Calu3 (cell line): ENCODE results near the gene CDK17. TPM values are rescaled to one million over a fixed set of nuclear protein-coding genes. Genes with fewer than 3 reads are reported as not detected.

Experiments
- BruUV-seq: library from RNA; stranded (reverse); fragments of 400-500 nt; replicated peaks from 2 replicates; lab custom pipeline; 2021; lab: Mats Ljungman, UMichigan
- CTCF ChIA-PET: fragments of 300-600 bp; sonication (Branson Sonifier 250); formaldehyde crosslinking; loops from one replicate; lab custom pipeline; 2022; ENCODE audit warnings: antibody characterized with exemption; lab: Charles Lee
- DNase-seq: peaks from one replicate; pipeline ENCODE4 v3.0.0; 2022
- H3K27ac Mint-ChIP-seq: one replicate; pipeline ENCODE4 v1.8.0; 2022; ENCODE audit warnings: mixed read lengths; ENCODE audit not compliant: unreplicated experiment
- H3K27me3 Mint-ChIP-seq: one replicate; pipeline ENCODE4 v1.8.0; 2022; ENCODE audit warnings: mixed read lengths; ENCODE audit not compliant: unreplicated experiment
- H3K36me3 Mint-ChIP-seq: one replicate; pipeline ENCODE4 v1.8.0; 2022; ENCODE audit warnings: mild to moderate bottlenecking, moderate library complexity, mixed read lengths; ENCODE audit not compliant: insufficient read depth, unreplicated experiment
- H3K4me1 Mint-ChIP-seq: one replicate; pipeline ENCODE4 v1.8.0; 2022; ENCODE audit warnings: mild to moderate bottlenecking, low read depth, mixed read lengths; ENCODE audit not compliant: unreplicated experiment
- H3K4me3 Mint-ChIP-seq: one replicate; pipeline ENCODE4 v1.8.0; 2022; ENCODE audit warnings: mild to moderate bottlenecking, low read depth, moderate library complexity, mixed read lengths; ENCODE audit not compliant: unreplicated experiment
- H3K9me3 Mint-ChIP-seq: one replicate; pipeline ENCODE4 v1.8.0; 2022; ENCODE audit warnings: low read depth, mixed read lengths; ENCODE audit not compliant: unreplicated experiment
- intact Hi-C: fragments of 100-400 bp; cut with micrococcal nuclease; formaldehyde crosslinking; loops from one replicate; pipeline ENCODE4 v1.10.0; 2022; ENCODE audit not compliant: unreplicated experiment
- total RNA-seq: library from RNA; stranded (reverse); gene quantifications from 2 replicates; pipeline ENCODE4 v1.2.3, GENCODE V29; 2022
- TF ChIP-seq, protein P1 (sequence below): fragments of 200-600 bp; IDR thresholded peaks from one replicate; pipeline ENCODE4 v1.8.0; 2022; ENCODE audit warnings: antibody characterized with exemption; ENCODE audit not compliant: unreplicated experiment

CDK17 gene
- total RNA-seq, 1 experiment from 2014 or later = 28.8 TPM

DNA sequence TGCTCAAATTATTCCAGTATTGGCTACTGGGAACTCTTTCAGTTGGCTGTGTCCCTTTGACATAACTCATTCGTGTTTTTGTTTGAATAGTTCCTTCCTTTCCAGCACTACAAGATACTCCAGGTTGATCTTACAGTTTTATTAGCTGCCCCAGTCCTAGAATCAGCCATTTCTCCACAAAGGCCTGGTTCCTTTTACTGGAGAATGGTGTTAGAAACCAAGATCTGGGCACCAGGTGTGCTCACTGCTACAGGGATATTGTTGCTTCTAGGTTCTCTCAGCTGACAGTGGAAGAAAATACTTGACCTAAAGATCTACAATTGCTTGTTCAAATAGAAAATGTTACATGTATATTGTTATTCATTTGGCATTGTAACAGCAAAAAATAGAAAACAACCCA, 21.9 kb downstream of the CDK17 start:
- TF ChIP-seq, protein P1, sequence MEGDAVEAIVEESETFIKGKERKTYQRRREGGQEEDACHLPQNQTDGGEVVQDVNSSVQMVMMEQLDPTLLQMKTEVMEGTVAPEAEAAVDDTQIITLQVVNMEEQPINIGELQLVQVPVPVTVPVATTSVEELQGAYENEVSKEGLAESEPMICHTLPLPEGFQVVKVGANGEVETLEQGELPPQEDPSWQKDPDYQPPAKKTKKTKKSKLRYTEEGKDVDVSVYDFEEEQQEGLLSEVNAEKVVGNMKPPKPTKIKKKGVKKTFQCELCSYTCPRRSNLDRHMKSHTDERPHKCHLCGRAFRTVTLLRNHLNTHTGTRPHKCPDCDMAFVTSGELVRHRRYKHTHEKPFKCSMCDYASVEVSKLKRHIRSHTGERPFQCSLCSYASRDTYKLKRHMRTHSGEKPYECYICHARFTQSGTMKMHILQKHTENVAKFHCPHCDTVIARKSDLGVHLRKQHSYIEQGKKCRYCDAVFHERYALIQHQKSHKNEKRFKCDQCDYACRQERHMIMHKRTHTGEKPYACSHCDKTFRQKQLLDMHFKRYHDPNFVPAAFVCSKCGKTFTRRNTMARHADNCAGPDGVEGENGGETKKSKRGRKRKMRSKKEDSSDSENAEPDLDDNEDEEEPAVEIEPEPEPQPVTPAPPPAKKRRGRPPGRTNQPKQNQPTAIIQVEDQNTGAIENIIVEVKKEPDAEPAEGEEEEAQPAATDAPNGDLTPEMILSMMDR = no peak
- CTCF ChIA-PET = no interaction called here
- no TSS peak for BruUV-seq
- no peak overlapping the region for H3K4me3 Mint-ChIP-seq
- no peaks in the 10 kb centered on the region for H3K36me3 Mint-ChIP-seq
- no peak overlapping the region for H3K27ac Mint-ChIP-seq
- H3K9me3 Mint-ChIP-seq = peaks cover 5% of the 10 kb centered on the region
- no peaks in the 10 kb centered on the region for H3K27me3 Mint-ChIP-seq
- no peak for DNase-seq
- intact Hi-C loops = no loop called here
- peaks cover 24% of the 10 kb centered on the region for H3K4me1 Mint-ChIP-seq

- H3K27ac Mint-ChIP-seq = no peak overlapping the region
- H3K4me3 Mint-ChIP-seq = no peak overlapping the region
- peaks cover 5% of the 10 kb centered on the region for H3K9me3 Mint-ChIP-seq
- H3K27me3 Mint-ChIP-seq = no peaks in the 10 kb centered on the region
- intact Hi-C loops = no loop called here
- DNase-seq = no peak
- TF ChIP-seq, protein P1 = no peak
- peaks cover 27% of the 10 kb centered on the region for H3K4me1 Mint-ChIP-seq
- no peaks in the 10 kb centered on the region for H3K36me3 Mint-ChIP-seq
- BruUV-seq = no TSS peak
- CTCF ChIA-PET = no interaction called here
Measured at GRCh38 chr12:96376865-96377264, 23.4 kb downstream of the CDK17 start.

DNA sequence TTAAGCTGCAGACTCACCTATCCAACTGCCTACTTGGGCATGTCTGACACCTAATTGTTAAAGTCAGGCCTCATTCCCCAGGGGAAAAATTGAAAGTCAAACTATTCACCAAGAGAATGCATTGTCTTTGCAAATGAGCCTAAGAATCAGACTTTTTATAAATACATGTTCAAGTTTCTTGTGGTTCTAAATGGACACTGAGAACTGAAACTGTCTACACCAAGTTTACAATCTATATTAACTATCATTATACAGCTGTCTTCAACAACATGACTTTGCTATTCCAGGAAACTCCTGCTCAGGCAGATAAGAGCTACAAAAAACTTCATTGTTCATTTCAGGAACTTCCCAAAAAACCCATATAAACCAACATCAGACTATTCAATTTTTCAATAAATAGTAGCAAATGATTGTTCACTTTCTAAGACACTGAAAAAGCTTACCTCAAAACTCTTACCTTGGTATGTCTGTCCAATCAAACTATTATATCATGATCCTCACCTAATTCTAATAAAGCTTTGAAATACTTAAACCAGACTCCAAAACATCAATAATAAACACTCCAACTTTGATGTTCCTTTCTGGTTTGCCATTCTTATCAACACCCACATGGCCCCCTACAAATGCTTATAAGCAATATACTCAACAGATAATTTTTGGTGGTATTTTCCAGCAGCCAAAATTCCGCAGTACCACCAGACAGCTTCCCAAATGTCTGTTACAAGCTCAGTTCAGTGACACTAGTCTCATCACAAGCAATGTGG, 24.2 kb downstream of the CDK17 start:
- H3K27me3 Mint-ChIP-seq = no peaks in the 10 kb centered on the region
- H3K9me3 Mint-ChIP-seq = peaks cover 5% of the 10 kb centered on the region
- intact Hi-C loops = no loop called here
- H3K36me3 Mint-ChIP-seq = no peaks in the 10 kb centered on the region
- H3K27ac Mint-ChIP-seq = no peak overlapping the region
- no peak overlapping the region for H3K4me3 Mint-ChIP-seq
- peaks cover 35% of the 10 kb centered on the region for H3K4me1 Mint-ChIP-seq
- CTCF ChIA-PET = interaction anchor here (0.6 kb wide), 2 partner anchors 374 to 1069 kb away, joined by 3 to 4 read pairs; no protein-coding TSS in a partner anchor
- BruUV-seq = no TSS peak
- TF ChIP-seq, protein P1 = no peak
- DNase-seq = no peak

- H3K9me3 Mint-ChIP-seq = peaks cover 2% of the 10 kb centered on the region
- TF ChIP-seq, protein P1 = no peak
- no peak overlapping the region for H3K4me3 Mint-ChIP-seq
- CTCF ChIA-PET = interaction anchor here (0.6 kb wide), 3 partner anchors 10 to 1070 kb away, joined by 3 to 5 read pairs (median 4); no protein-coding TSS in a partner anchor
- H3K36me3 Mint-ChIP-seq = no peaks in the 10 kb centered on the region
- peaks cover 36% of the 10 kb centered on the region for H3K4me1 Mint-ChIP-seq
- H3K27ac Mint-ChIP-seq = no peak overlapping the region
- BruUV-seq = no TSS peak
- DNase-seq = no peak
- intact Hi-C loops = no loop called here
- H3K27me3 Mint-ChIP-seq = no peaks in the 10 kb centered on the region
Measured at GRCh38 chr12:96375170-96375569, 25.1 kb downstream of the CDK17 start.
